ENCODE results near the gene EXOC2. TPM values are rescaled to one million over a fixed set of nuclear protein-coding genes. Genes with fewer than 3 reads are reported as not detected.

EXOC2 gene
- total RNA-seq, 1 donor from 2014 or later = 30.0 TPM

- DNase-seq (ENCODE audit: low read depth) = no peak
Measured at GRCh38 chr6:527989-528673, 164.8 kb downstream of the EXOC2 start.

GRCh38 chr6:524803-525202 is 168.1 kb downstream of the EXOC2 start:
- no peak for DNase-seq (ENCODE audit: low read depth)

DNA sequence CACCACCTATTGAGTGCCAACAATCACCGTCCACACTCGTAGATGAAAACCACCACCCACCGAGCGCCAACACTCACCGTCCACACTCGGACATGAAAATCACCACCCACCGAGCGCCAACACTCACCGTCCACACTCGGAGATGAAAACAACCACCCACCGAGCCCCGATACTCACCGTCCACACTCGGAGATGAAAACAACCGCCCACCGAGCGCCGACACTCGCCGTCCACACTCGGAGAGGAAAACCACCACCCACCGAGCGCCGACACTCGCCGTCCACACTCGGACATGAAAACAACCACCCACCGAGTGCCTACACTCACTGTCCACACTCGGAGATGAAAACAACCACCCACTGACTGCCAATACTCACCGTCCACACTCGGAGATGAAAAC is 172.1 kb downstream of the EXOC2 start:
- DNase-seq (ENCODE audit: low read depth) = no peak

GRCh38 chr6:518218-518617 is 174.7 kb downstream of the EXOC2 start:
- no peak for DNase-seq (ENCODE audit: low read depth)

DNA sequence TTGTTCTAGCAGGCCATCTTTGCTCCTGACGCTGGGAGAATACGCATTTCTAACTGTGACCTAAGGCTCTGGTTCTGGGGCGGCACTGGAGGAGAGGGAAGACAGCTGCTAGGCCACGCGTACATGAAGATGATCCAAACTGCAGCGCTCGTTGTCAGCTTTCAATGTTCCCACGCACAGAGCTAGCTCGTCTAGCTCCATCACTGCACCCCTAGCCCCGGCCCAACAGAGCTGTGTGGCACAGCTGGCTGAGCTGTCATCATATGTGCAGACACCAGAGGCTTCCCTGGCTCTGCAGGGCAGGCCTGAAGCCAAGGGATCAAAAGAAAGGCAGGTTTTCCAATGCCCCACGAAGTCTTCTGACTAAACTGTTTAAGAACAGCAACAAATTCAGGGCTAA is 176.7 kb downstream of the EXOC2 start:
- DNase-seq (ENCODE audit: low read depth) = no peak

GRCh38 chr6:515267-515666 is 177.7 kb downstream of the EXOC2 start:
- no peak for DNase-seq (ENCODE audit: low read depth)

- DNase-seq (ENCODE audit: low read depth) = peak; percentile 6
Measured at GRCh38 chr6:514396-514978, 178.5 kb downstream of the EXOC2 start.

GRCh38 chr6:513961-514360 is 179.0 kb downstream of the EXOC2 start:
- DNase-seq (ENCODE audit: low read depth) = no peak

DNA sequence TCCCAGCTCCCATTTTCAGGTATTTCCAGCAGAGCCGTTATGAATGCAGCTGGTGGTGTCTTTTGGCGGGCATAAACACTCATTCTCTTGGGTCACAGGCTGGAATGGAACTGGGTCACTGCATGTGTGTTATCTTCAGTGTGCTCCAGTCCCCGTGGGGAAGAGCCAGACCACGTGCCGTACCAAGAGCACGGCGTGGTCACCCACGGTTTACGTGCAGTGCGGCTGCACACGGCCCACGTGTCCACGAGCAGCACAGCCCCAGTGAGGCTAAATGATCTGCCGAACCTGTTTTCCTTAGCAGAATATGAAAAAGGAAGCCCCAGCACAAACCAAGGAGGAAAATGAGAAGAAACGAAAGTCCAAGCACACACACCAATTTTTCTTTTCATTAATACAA is 179.9 kb downstream of the EXOC2 start:
- DNase-seq (ENCODE audit: low read depth) = no peak

- no peak for DNase-seq (ENCODE audit: low read depth)
Measured at GRCh38 chr6:511488-512137, 181.3 kb downstream of the EXOC2 start.

- no peak for DNase-seq (ENCODE audit: low read depth)
Measured at GRCh38 chr6:509676-510075, 183.3 kb downstream of the EXOC2 start.

DNA sequence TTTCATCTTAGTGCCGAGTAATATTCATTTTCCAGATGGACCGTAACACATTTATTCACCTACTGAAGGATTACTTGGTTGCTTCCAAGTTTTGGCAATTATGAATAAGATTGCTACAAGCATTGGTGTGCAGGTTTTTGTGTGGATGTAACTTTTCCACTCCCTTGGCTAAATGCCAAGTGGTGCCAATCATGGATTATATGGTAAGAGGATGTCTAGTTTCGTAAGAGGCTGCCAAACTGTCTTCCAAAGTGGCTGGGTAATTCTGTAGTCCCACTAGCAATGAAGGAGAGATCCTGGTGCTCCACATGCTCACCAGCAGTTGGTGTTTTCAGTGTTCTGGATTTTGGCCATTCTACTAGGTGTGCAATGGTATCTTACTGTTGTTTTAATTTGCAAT is 184.3 kb downstream of the EXOC2 start:
- no peak for DNase-seq (ENCODE audit: low read depth)

GRCh38 chr6:508006-508405 is 184.9 kb downstream of the EXOC2 start:
- no peak for DNase-seq (ENCODE audit: low read depth)

DNA sequence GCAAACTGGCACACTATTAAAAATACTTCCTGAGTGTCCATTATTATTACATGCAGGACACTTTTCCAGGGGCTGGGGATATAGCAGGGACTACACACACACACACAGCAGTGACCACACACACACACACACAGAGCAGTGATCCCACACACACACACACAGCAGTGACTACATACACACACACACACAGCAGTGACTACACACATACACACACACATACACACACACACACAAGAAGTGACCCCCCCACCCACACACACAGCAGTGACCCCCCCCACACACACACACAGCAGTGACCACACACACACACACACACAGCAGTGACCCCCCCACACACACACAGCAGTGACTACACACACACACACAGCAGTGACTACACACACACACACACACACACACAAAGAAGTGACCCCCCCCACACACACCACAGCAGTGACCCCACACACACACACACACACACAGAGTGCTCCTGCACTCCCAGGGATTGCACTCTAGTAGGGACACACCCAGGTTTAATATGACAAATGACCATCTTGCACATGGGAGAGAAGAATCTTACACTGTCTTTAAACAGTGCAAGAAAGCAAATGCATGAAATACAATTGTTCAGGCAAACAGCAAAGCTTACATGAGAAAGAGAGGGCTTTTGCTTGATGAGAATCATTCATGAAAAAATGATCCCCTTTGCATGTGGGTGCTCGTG is 185.9 kb downstream of the EXOC2 start:
- no peak for DNase-seq (ENCODE audit: low read depth)

- no peak for DNase-seq (ENCODE audit: low read depth)
Measured at GRCh38 chr6:506508-506907, 186.4 kb downstream of the EXOC2 start.

DNA sequence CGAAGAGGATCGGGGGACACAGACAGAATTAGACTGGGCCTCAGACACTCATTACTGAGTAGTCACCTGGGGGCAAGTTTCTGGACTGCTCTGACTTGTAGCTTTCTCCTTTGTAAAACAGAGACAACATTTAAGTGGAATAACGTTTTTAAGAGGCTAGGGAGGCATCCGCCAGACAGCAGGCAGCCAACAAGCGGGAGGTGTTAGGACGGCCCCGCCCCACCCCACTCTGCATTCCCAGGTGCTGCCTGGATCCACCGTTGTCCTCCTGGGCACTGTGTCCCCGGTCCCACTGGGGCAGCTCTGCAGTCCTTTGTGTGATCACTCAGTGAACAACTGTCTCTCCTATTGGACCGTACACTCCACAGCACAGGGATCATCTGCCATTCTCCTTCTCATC is 187.6 kb downstream of the EXOC2 start:
- DNase-seq (ENCODE audit: low read depth) = no peak

- no peak for DNase-seq (ENCODE audit: low read depth)
Measured at GRCh38 chr6:504446-504980, 188.4 kb downstream of the EXOC2 start.

GRCh38 chr6:503610-504362 is 189.2 kb downstream of the EXOC2 start:
- DNase-seq (ENCODE audit: low read depth) = no peak

DNA sequence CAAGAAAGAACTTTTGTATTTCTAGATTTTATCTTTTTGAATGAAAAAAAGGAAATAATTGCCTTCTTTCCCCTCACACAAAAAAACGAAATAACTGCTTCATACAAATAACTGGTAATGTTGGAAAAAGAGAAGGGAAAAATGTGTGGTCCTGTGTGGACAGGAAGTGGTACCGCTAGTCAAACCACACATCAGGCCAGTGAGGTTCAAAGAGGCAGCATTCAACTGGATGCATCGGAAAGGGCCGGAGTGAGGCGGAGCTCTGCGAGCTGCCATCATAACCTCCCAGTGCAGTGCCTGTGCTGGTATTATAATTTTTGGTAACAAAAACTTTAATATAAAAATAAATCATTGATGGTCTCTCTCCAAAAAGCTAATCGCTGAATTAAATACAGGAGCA is 190.2 kb downstream of the EXOC2 start:
- DNase-seq (ENCODE audit: low read depth) = no peak

GRCh38 chr6:501891-502601 is 190.9 kb downstream of the EXOC2 start:
- no peak for DNase-seq (ENCODE audit: low read depth)

DNA sequence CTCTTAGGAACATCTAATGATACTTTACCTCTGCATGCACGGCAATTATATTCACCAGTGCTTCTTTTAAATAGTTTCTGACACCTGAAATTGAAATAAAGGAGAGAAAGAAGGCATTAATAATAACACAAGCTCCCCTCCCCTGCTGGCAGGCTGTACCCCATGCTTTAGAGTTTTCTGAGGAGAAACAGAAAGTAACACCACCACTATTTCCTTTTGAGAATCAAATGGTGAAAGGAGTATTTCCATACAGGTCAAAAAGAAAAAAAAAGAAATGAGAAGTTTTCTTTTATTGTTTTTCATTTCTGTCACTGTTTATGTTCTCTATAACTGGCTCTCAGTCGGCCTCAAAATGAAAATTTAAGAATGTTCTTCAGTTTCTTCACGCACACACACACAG is 193.3 kb downstream of the EXOC2 start:
- DNase-seq (ENCODE audit: low read depth) = no peak

All from myocyte (in vitro differentiated cells).